Stimulated activated CD8-positive, alpha-beta memory T cell treated with anti-CD3 and anti-CD28 coated beads, Interleukin-2, amount 100 ng/mL, for 48 hours (primary cell): ENCODE data around the gene SYT2.

Experiments
- DNase-seq, 2 donors: peaks; one replicate each; pipeline ENCODE4 v3.0.0-alpha.2; 2020; ENCODE audit warnings: low read depth in 2 of 2

The SYT2 gene

DNA sequence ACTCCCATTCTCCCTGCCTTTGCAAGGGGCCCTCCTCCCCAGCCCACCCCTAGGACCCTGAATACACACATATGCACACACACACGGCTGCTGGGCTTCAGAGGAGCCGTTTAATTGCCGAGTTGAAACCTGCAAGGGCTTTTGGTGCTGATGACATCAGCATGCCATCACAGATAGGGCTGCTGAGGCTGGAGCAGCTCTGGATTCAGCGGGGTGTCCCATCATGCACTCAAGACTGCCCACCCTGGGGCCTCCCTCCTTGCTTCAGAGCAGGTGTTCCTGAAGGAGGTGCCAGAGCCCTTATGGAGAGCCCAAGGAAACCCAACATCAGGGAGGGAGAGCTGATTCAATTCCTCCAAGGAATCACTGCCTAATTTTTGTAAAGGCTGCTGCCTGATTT lies 5.7 kb downstream of the SYT2 start:
- DNase-seq: no peak

DNA sequence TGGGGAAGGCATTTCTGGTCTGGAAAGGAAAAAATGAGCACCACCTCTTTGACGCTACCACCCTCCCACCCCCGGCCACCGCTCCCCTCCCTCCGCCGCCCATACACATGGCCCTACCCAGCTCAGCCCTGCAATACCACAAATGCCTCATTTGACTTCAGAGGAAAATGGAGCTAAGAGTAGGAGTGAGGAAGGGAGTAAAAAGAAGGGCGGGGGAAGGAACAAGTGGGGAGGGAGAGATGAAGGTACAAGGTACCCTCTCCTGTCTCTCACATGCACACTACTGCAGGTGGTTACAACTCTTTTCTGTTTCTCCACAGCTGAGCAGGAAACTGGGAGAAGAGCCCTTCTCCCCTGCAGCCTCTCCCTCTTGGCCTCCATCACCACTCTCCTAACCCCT lies 7.1 kb downstream of the SYT2 start:
- DNase-seq: no peak

DNA sequence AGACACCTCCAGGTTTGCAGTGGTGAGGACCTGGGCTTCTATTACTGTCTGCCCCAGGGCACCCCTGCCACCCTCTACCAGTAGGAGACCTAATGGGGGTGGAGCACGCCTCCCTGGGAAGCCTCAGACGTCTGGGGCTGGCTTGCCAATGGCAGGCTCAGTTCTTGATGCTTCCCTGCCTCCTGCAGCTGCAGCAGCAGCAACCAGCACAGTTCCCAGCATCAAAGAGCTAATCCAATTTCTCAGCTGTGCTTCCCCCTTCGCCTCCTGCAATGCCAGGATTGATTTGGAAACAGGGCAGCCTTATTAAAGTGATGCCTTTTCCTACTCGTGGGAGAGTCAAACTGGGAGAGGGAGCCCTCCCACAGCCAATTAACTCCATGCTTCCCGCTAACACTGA lies 8.2 kb downstream of the SYT2 start:
- DNase-seq: no peak

GRCh38 chr1:202701200-202701599 lies 9.1 kb downstream of the SYT2 start:
- no peak for DNase-seq

GRCh38 chr1:202700061-202700460 lies 10.2 kb downstream of the SYT2 start:
- DNase-seq: no peak

DNA sequence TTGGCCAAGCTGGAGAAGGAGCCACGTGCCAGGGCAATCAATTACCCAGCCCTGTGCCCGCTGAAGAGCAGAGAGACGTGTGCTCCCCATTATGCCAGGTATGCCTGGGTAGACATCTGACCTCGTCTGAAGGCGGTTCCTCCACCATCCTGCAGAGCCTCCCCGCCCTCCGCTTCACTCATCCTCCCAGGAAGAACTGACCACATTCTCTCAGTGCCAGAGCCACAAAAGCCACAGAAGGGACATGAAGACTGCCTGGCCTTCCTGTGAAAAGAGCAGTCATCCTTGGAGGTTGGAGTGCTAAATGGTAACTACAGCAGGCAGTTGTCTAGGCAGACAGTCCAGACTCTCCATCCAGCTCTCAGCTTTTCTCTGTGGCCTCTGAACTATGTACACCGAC lies 12.0 kb downstream of the SYT2 start:
- DNase-seq: no peak

DNA sequence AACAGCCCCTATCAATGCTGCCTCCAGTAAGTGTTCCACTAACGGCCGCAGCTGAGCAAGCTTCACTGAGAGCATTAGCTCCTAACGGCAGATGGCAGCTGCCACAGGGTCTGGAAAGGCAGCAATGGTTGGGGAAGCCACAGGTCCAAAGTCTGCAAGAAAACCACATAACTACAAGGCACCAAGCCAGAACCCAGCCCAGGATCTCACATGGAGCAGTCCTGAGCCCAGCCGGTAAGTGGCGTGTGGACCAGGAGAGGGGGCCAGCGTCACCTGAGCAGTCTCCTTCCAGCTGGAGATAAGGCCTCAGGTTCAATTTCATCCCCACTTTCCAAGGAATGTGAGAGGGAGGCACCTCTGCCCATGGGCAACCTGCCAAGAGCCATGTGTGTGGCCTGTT lies 13.2 kb downstream of the SYT2 start:
- no peak for DNase-seq

DNA sequence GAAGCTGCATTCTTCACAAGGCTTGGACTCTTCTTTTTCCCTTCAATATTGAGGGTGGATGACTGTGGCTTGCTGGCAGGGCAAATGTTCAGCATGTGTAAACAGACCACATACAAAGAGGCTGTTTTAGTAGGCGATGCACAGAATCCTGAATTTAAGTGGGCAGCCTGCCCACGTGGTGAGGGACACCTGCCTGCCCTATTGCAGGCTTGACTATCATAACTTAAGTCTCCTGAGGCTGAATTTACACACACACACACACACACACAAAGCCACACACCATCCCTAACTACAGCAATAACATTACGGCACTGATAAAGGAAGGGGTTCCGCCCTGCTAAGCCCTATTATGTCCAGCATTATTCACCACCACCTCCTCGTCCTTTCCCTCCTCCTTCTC lies 15.9 kb downstream of the SYT2 start:
- no peak for DNase-seq

DNA sequence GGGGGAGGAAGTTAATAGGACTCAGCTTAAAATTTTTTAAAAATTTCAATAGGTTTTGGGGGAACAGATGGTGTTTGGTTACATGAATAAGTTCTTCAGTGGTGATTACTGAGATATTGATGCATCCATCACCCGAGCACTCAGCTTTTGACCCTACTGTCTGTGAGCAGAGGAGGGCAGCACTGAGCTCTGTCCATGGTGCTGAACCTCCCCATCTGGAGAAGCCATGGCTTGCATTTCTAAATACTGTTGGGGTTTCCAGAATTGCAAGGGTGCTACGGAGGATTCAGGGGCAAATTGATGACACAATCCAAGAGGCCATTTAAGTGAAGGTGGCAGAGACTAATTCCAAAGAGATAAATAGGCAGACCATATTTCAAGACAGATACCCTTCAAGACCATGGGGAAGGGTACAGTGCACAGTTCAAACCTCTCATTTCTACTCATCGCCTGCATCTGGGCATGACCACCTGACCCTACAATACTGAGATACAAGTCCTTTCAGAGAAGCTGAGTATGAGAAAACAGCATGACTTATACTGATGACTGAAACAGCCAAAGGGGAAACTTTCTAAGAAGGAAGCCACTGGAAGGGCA lies 17.2 kb downstream of the SYT2 start:
- peak; percentile 33 to 42 for DNase-seq

GRCh38 chr1:202691816-202692215 lies 18.4 kb downstream of the SYT2 start:
- no peak for DNase-seq

DNA sequence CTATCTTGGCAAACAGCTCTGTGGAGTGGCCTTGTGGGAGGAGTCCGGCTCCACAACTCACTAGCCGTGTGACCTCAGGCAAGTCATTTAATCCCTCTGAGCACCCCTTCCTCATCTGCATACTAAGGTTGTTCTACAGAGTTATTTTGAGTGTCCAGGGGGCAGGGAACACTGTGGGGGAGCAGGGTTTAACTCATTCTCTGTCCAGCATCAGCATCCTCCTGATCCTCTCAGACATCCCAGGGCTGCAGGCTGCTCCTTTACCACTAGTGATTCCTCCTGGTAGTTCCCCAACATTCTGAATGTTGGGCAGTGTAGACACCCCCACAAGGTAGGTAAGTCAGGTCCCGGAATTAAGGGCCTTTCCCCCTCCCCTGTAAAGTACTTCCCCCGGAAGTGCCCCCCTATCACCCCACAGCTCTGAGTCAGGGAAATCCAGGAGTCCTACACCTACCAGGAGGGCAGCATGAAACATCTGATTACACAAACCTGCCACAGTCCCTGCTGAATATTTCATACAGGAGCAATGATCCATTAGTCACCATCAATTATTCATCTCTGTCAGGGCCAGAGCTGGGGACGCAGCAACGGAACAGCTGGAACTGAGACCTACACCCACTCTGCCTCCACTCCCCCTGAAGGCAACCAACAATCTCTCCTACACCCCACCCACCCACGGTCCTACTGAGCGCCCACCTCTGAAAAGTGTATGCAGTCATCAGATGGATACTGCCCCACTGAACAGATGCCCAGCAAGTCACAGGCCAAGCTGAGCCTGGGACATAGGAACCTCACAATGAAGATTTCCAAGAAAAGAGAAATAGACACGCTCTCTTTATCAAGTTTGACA lies 20.5 kb downstream of the SYT2 start:
- DNase-seq: no peak

GRCh38 chr1:202689082-202689481 lies 21.2 kb downstream of the SYT2 start:
- DNase-seq: no peak

- DNase-seq: no peak
Measured at GRCh38 chr1:202688401-202688800, 21.9 kb downstream of the SYT2 start.

GRCh38 chr1:202687798-202688197 lies 22.5 kb downstream of the SYT2 start:
- DNase-seq: no peak

DNA sequence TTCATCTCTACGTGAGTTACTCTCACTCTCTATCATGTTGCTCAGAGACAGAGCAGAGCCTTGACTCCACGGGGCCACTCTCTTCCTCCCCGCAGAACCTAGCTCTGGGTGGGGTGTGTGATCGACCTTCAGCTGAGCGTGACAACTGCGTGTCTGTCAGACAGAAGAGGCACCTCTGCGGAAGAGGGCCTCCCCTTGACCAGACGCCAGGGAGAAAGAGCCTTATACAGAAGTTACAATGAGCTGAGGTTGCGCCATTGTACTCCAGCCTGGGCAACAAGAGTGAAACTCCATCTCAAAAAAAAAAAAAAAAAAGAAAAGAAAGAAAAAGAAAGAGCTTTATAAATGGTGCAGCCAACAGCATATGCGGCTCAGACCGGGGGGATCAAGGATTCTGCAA lies 22.9 kb downstream of the SYT2 start:
- DNase-seq: no peak

DNA sequence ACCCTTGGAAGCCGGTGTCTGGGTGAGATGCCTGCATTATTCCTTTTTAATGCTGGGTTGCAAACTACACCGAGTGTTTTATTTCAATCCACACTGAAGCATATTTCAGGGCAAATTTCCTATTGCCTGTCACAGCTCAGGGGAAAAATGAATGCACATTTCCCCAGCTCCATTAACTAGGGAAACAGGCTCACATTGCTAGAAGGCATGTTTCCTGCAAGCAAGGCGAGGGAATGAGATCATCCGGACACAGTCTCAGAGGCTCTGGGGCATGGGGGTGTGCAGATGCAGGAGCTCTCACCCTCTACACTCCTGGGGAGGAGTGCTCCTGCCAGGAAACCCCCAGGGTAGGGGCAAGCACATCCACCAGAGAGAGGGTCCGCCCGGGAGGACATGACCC lies 24.6 kb downstream of the SYT2 start:
- no peak for DNase-seq

- no peak for DNase-seq
Measured at GRCh38 chr1:202684716-202685115, 25.5 kb downstream of the SYT2 start.

DNA sequence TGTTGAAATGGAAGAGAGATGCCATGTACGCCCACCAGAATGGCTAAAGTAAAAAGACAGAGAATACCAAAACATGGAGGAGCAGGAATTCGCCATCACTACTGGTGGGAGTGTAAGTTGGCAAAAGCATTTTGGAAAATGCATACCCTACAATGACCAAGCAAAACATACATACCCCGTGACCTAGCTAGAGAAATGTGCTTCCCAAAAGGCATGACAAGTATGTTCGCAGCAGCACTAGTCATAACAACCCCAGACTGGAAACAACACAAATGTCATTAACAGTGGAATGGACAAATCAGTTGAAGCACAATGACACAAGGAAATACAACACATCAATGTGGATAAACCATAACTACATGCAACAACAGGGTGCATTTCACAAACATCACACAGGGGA lies 27.2 kb downstream of the SYT2 start:
- DNase-seq: no peak

- DNase-seq: no peak
Measured at GRCh38 chr1:202682477-202682876, 27.8 kb downstream of the SYT2 start.

DNA sequence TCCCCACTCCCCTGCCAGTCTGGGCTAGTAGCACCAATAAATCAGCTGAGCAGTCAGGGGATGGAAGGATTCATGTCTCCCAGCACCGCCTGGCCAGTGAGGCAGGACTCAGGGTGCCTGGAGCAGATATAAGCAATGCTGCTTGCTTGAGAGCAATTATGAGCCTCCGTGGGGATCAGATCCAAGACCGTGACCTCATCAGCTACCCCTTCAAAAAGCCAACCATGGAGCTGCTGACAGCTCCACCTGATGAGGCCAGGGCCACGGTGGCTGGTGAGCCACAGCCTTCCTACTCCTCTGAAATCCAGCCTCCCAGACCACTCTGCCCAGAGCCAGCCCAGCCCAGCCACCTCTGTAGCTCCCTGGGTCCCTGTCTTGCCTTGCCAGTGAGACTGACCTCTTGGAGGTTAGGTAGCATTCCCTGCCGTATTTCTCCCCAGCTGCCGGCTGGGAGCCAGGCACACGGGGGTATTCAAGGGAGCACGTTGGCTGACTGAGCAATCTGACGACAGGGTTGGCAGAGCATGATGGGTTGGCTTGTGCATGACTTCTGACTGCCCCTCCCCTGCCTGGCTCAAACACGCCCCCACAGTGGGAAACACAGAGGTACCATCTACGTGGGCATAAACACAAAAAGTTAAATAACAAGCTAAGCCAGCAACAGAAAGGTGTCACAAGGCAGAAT lies 28.4 kb downstream of the SYT2 start:
- DNase-seq: no peak

- no peak for DNase-seq
Measured at GRCh38 chr1:202680586-202681352, 29.5 kb downstream of the SYT2 start.
